Superior temporal gyrus (tissue), 1 donor: ENCODE measurements around the gene CDH13.
A peak's percentile ranks its signal among the peaks of the same experiment; 100 is the strongest.

Experiments
- DNase-seq: peaks from one replicate; pipeline ENCODE4 v3.0.0-alpha.2; 2016; ENCODE audit errors: extremely low spot score

CDH13 gene

GRCh38 chr16:83110269-83110668 is 483.5 kb downstream of the CDH13 start:
- no peak for DNase-seq

GRCh38 chr16:83113317-83113716 is 486.5 kb downstream of the CDH13 start:
- peak; percentile 82 for DNase-seq

- no peak for DNase-seq
These were observed 487.0 kb downstream of the CDH13 start for GRCh38 chr16:83113811-83114210.

- DNase-seq = no peak
These were observed 488.9 kb downstream of the CDH13 start for GRCh38 chr16:83115491-83116232.

GRCh38 chr16:83116274-83116892 is 489.6 kb downstream of the CDH13 start:
- DNase-seq = no peak

GRCh38 chr16:83117810-83118209 is 491.0 kb downstream of the CDH13 start:
- no peak for DNase-seq

GRCh38 chr16:83118365-83118764 is 491.6 kb downstream of the CDH13 start:
- no peak for DNase-seq

- no peak for DNase-seq
These were observed 499.3 kb downstream of the CDH13 start for GRCh38 chr16:83125999-83126568.

- DNase-seq = no peak
These were observed 501.3 kb downstream of the CDH13 start for GRCh38 chr16:83128041-83128440.

GRCh38 chr16:83130039-83130438 is 503.3 kb downstream of the CDH13 start:
- no peak for DNase-seq

GRCh38 chr16:83134638-83135037 is 507.9 kb downstream of the CDH13 start:
- no peak for DNase-seq

GRCh38 chr16:83136419-83136818 is 509.6 kb downstream of the CDH13 start:
- DNase-seq = no peak

- DNase-seq = no peak
These were observed 510.2 kb downstream of the CDH13 start for GRCh38 chr16:83136924-83137323.

- peak; percentile 57 for DNase-seq
These were observed 510.6 kb downstream of the CDH13 start for GRCh38 chr16:83137326-83137781.

GRCh38 chr16:83137894-83138293 is 511.1 kb downstream of the CDH13 start:
- DNase-seq = no peak

- no peak for DNase-seq
These were observed 511.7 kb downstream of the CDH13 start for GRCh38 chr16:83138512-83138911.

GRCh38 chr16:83138976-83139690 is 512.4 kb downstream of the CDH13 start:
- DNase-seq = no peak

GRCh38 chr16:83143788-83144187 is 517.0 kb downstream of the CDH13 start:
- DNase-seq = no peak

GRCh38 chr16:83145297-83145696 is 518.5 kb downstream of the CDH13 start:
- peak; percentile 86 for DNase-seq

- DNase-seq = no peak
These were observed 520.5 kb downstream of the CDH13 start for GRCh38 chr16:83147244-83147643.

- no peak for DNase-seq
These were observed 531.7 kb downstream of the CDH13 start for GRCh38 chr16:83158320-83158957.

- DNase-seq = no peak
These were observed 532.3 kb downstream of the CDH13 start for GRCh38 chr16:83159049-83159448.
